ENCODE measurements around the gene VAPA. TPM values are rescaled to one million over a fixed set of nuclear protein-coding genes. Genes with fewer than 3 reads are reported as not detected.

The VAPA gene
- total RNA-seq, 3 donors from 2014 or later (not counting 1 experiment from before 2014, with no cell fraction given), result 175 to 186 (median 182) TPM

- H3K27ac Mint-ChIP-seq, result no peak overlapping the region
- no peak overlapping the region for H3K27ac ChIP-seq (ENCODE audit: low read length)
Measured at GRCh38 chr18:9992300-9992972, 78.6 kb downstream of the VAPA start.

DNA sequence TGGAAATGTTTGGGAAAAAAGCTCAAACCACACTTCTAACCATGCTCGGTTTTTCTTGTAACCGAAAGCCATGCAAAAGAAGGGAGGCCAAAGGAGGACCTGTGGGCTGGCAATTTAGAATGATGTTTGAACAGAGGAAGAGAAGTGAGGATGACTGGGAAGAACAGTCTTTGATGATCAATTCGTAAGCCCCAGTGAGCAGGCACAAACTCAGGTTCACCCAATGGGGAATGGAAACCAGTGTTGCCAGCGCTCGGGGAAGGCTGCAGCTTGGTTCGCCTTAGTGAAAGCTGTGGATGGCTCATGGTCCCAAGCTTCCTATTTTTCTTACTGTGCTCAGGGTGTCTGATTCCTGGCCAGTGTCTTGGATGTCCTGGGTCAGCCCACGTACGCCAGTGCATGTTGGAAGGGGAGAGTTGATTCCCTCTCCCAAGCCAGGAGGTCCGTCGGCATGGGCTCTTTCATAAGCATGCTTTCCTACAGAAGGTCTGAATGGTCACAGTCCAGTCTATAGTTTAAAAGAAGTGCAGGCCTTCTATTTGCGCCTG, 79.2 kb downstream of the VAPA start:
- Mint-ChIP-seq H3K36me3 (peaks cover 3% of the 10 kb centered on the region), H3K27me3 (ENCODE audit: low read depth in 2 of 2) (peaks cover 10 to 23% of the 10 kb centered on the region in 2 donors), H3K4me3 (no peak overlapping the region), H3K4me1 (no peaks in the 10 kb centered on the region), H3K9me3 (peaks cover 2 to 5% of the 10 kb centered on the region in 2 donors), H3K27ac (no peak overlapping the region)
- no peak for TF ChIP-seq CTCF (IDR thresholded peaks at IDR 0.05)
- Histone ChIP-seq H3K27me3 (ENCODE audit: control insufficient read depth, insufficient read depth, low read length) (no peaks in the 10 kb centered on the region), H3K27ac (ENCODE audit: low read length) (no peak overlapping the region), H3K4me1 (ENCODE audit: control insufficient read depth, insufficient read depth, low read length) (no peaks in the 10 kb centered on the region), H3K9me3 (ENCODE audit: control insufficient read depth, insufficient read depth, low read length) (peaks cover 3% of the 10 kb centered on the region), H3K36me3 (ENCODE audit: control insufficient read depth, insufficient read depth, low read length) (no peaks in the 10 kb centered on the region), H3K4me3 (ENCODE audit: low read length) (no peak overlapping the region)
- intact Hi-C loops (cut with micrococcal nuclease), result no loop called here
- DNase-seq, result no peak
- ATAC-seq, result no peak
- 90% methylated on average over 11 of the region's 11 CpGs for WGBS (ENCODE audit: insufficient coverage)

More at GRCh38 chr18:9992300-9992972, 78.6 kb downstream of the VAPA start:
- intact Hi-C loops (cut with micrococcal nuclease), result no loop called here
- Histone ChIP-seq H3K36me3 (ENCODE audit: control insufficient read depth, insufficient read depth, low read length) (no peaks in the 10 kb centered on the region), H3K4me3 (ENCODE audit: low read length) (no peak overlapping the region), H3K4me1 (ENCODE audit: control insufficient read depth, insufficient read depth, low read length) (no peaks in the 10 kb centered on the region), H3K27me3 (ENCODE audit: control insufficient read depth, insufficient read depth, low read length) (no peaks in the 10 kb centered on the region), H3K9me3 (ENCODE audit: control insufficient read depth, insufficient read depth, low read length) (no peaks in the 10 kb centered on the region)
- no peak overlapping the region for H3K4me3 Mint-ChIP-seq
- DNase-seq (no peak), ATAC-seq (no peak)
- no peak for TF ChIP-seq CTCF (IDR thresholded peaks at IDR 0.05)
- H3K9me3 Mint-ChIP-seq, result peaks cover 0 to 2% of the 10 kb centered on the region in 2 donors
- peaks cover 10 to 23% of the 10 kb centered on the region in 2 donors for H3K27me3 Mint-ChIP-seq (ENCODE audit: low read depth in 2 of 2)
- 70% methylated on average over 8 of the region's 9 CpGs for WGBS (ENCODE audit: insufficient coverage)
- no peaks in the 10 kb centered on the region for H3K36me3 Mint-ChIP-seq
- no peaks in the 10 kb centered on the region for H3K4me1 Mint-ChIP-seq

- H3K36me3 Mint-ChIP-seq, result peaks cover 8% of the 10 kb centered on the region
- no peak overlapping the region for H3K27ac ChIP-seq (ENCODE audit: low read length)
- H3K4me1 ChIP-seq (ENCODE audit: control insufficient read depth, insufficient read depth, low read length), result no peaks in the 10 kb centered on the region
- peaks cover 13 to 23% of the 10 kb centered on the region in 2 donors for H3K27me3 Mint-ChIP-seq (ENCODE audit: low read depth in 2 of 2)
- no peaks in the 10 kb centered on the region for H3K27me3 ChIP-seq (ENCODE audit: control insufficient read depth, insufficient read depth, low read length)
- H3K4me1 Mint-ChIP-seq, result no peaks in the 10 kb centered on the region
- ATAC-seq, result no peak
- no peaks in the 10 kb centered on the region for H3K36me3 ChIP-seq (ENCODE audit: control insufficient read depth, insufficient read depth, low read length)
- DNase-seq, result no peak
- H3K27ac Mint-ChIP-seq, result no peak overlapping the region
- no peak for TF ChIP-seq CTCF (IDR thresholded peaks at IDR 0.05)
- H3K4me3 Mint-ChIP-seq, result no peak overlapping the region
- intact Hi-C loops (cut with micrococcal nuclease), result no loop called here
- 89% methylated on average over 14 of the region's 14 CpGs for WGBS (ENCODE audit: insufficient coverage)
- peaks cover 4 to 9% of the 10 kb centered on the region in 2 donors for H3K9me3 Mint-ChIP-seq
- H3K4me3 ChIP-seq (ENCODE audit: low read length), result no peak overlapping the region
- H3K9me3 ChIP-seq (ENCODE audit: control insufficient read depth, insufficient read depth, low read length), result peaks cover 3% of the 10 kb centered on the region
Measured at GRCh38 chr18:9993521-9994025, 79.8 kb downstream of the VAPA start.
